Effector CD4-positive, alpha-beta T cell (primary cell): ENCODE data around the gene SLC12A8.

Source experiments
- DNase-seq: peaks from one replicate; pipeline ENCODE4 v3.0.0-alpha.2; 2020
- total RNA-seq: gene quantifications from one replicate; lab custom pipeline; 2026; lab: John Stamatoyannopoulos, UW

The SLC12A8 gene, protein sequence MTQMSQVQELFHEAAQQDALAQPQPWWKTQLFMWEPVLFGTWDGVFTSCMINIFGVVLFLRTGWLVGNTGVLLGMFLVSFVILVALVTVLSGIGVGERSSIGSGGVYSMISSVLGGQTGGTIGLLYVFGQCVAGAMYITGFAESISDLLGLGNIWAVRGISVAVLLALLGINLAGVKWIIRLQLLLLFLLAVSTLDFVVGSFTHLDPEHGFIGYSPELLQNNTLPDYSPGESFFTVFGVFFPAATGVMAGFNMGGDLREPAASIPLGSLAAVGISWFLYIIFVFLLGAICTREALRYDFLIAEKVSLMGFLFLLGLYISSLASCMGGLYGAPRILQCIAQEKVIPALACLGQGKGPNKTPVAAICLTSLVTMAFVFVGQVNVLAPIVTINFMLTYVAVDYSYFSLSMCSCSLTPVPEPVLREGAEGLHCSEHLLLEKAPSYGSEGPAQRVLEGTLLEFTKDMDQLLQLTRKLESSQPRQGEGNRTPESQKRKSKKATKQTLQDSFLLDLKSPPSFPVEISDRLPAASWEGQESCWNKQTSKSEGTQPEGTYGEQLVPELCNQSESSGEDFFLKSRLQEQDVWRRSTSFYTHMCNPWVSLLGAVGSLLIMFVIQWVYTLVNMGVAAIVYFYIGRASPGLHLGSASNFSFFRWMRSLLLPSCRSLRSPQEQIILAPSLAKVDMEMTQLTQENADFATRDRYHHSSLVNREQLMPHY
- 0.75 reads per million for total RNA-seq

DNA sequence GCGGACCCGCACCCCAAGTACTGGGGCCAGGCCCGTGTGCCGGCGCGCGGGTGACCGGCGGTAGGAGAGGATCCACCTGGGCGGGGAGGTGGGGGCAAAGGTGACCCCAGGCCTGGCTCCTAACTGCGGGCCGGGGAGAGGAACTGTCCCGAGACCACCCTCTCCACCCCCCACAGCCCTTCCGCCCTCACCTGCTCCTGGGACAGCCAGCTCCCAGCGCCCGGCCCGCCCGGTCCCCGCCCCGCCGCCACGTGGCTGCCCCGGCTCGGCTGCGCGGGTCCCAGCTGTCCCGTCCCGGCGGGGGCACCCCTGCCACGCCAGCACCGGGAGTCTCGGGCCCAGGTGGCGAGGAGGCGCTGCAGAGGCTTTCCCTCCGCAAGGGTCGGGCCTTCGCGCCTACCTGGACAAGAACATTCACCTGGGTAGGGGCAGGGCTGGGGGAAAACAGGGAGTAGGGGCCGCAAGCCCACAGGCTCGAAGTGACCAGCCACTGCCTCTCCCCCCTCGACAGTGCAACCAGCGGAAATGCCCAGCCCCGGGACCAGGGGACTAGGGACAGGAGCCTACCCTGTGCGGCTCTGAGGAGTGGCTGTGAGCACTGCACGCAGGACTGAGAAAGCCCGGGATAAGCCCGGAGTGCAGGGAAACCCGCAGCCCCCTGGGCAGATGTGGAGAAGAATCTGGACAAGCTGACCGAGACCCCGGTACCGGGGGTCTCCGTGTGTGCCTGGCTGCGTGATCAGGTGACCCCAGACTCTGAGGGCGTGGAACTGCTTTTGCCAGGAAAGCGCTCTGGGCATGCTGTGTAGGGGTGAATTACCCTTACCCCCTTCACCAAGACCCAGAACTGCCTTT lies at the start of gene SLC12A8:
Gene SLC12A8 (minus strand): TSS at position 240 of the 855 bp plus-strand sequence. CDS start 1,399 bp downstream, outside the sequence.
- DNase-seq, result no peak

GRCh38 chr3:125262161-125262560 lies 49.6 kb upstream of the SLC12A8 start:
- no peak for DNase-seq

DNA sequence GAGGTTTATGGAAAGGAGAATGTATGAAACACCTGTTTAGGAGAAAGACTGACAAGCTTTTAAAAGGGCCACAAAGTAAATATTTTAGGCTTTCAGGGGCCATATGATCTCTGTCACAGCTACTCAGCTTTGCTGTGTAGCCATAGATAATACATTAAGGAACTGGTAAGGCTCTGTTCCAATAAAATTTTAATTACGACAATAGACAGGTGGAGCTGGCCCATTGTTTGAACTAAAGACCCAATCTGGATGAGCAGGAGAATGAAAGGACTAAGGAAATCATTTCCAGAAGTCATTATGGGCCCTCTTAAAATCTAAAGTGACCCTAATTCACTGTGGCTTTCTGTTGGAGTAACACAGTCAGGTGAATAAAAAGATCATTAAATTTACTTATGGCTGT lies 48.5 kb upstream of the SLC12A8 start:
- DNase-seq, result no peak

DNA sequence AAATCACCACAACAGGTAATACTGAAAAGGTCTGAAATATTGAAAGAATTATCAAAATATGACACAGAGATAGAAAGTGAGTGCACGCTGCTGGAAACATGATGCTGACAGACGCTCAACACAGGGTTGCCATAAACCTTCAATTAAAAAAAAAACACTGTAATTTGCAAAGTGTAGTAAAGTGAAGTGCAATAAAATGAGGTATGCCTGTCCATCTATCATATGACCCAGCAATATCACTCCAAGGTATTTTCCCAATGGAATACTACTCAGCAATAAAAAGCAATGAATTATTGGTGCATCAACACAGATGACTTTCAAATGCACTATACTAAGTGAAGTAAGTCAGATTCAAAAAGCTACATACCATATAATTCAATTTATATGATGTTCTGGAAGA lies 47.6 kb upstream of the SLC12A8 start:
- DNase-seq, result no peak

- no peak for DNase-seq
These were observed 45.0 kb upstream of the SLC12A8 start for GRCh38 chr3:125257536-125257935.

DNA sequence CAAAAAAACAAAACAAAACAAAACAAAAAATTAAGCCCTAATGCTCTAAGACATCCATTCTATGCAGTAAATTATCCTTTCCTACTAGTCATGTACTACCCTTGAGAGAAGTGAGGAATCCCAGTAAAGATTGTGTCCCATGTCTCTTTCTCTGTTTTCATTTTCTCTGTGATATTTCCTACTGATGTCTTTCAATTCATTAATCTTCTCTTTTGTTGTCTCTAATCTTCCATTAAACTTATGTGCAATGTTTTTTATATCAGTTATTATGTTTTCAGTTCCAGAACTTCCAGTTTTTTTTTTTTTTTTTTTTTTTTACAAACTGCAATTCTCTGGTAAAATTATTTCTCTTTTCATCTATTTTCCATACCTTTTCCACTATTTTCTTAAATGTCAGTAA lies 44.1 kb upstream of the SLC12A8 start:
- no peak for DNase-seq

DNA sequence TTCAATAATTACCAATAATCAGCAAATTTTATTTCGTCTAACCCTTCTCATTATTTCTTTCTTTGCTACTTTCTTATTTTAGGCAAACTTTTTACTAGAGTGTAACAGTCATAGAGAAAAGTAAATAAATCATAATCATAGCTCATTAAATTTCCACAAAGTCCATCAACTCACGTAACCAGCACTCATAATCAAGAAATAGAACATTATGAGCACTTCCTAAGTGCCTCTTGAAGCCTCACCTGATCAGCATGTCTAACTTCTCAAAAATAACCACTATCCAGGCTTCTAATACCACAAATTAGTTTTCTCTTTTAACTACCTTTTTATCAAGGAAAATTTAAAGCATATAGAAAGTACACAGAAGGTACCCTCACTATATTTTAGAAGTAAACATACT lies 38.4 kb upstream of the SLC12A8 start:
- no peak for DNase-seq

- DNase-seq, result no peak
These were observed 33.7 kb upstream of the SLC12A8 start for GRCh38 chr3:125246237-125246636.

DNA sequence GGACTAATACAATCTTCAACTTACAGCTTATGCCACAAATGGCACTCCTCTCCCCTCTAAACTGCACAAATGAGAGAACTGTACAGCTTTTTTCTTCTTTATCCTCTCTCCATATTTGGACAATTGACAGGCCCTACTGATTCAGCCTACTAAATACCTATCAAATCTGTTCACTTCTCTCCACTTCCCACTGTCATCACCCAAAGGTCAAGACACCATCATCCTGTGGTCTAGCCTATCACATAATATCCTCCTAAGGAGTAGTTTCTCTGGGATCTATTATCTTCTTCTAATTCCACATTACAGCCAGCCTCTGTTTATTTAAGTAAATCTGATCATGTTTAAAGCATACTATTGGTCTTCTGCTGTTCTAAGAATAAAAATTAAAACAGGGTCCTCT lies 33.0 kb upstream of the SLC12A8 start:
- DNase-seq, result no peak

DNA sequence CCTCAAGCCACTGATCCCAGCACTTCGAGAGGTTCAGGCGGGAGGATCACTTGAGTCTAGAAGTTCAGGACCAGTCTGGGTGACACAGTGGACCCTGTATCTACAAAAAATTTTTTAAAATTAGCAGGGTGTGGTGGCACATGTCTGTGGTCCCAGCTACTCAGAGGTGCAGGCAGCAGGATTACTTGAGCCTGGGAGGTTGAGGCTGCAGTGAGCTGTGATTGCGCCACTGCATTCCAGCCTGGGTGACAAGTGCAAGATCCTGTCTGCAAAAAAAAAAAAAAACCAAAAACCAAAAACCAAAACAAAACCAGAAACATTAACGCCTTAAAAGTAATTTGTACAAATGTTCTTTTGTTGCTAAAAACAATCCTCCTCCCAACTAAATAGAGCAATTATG lies 27.9 kb upstream of the SLC12A8 start:
- DNase-seq, result no peak

DNA sequence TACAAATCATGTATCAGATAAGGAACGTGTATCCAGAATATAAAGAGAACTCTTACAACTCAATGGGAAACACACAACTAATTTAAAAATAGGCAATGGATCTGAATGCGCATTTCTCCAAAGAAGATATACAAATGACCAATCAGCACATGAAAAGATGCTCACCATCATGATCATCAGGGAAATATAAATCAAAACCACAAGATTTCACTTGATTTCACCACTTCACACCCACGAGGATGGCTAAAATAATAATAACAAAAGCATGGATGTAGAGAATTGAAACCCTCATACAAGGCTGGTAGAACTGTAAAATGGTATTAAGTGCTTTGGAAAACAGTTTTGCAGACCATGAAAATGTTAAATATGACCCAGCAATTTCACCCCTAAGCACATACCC lies 26.7 kb upstream of the SLC12A8 start:
- no peak for DNase-seq

GRCh38 chr3:125238759-125239158 lies 26.2 kb upstream of the SLC12A8 start:
- no peak for DNase-seq

GRCh38 chr3:125236331-125236903 lies 23.9 kb upstream of the SLC12A8 start:
- no peak for DNase-seq

DNA sequence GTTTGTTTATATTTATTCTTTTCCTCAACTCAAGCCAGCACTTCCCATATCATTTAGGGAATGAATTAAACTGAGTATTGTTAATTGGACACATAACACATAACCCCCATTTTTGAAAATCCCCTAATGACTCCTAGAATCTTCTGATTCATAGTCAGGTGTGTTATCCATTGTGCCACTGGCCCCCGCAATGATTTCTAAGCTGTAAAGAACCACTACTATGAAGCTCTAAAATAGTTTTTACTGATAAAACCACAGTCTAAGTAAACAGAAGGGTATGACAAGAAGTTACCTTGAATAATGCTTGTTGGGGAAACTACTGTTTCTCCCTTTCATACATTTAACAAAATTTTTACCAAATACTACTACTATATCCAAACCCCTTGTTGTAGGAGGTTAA lies 22.3 kb upstream of the SLC12A8 start:
- no peak for DNase-seq

DNA sequence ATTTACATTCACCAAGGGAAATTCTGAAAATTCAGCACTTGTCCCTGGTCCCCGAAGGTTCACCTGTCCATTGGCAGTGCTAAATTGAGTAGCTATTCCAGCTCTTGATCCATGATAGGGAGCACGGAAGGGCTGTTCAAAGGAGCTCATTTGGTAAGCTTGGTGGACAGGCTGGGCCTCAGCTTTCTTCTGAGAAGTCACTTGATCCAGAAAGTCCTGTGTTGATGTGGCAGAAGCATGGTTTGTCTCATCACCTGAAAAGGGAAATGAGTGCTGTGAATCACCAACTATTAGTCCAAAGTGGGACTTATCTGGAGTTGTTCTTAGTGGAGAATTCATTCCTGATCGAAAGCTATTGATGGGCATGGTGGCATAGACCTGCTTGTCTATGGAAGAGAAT lies 19.9 kb upstream of the SLC12A8 start:
- no peak for DNase-seq

- no peak for DNase-seq
These were observed 19.3 kb upstream of the SLC12A8 start for GRCh38 chr3:125231895-125232294.

DNA sequence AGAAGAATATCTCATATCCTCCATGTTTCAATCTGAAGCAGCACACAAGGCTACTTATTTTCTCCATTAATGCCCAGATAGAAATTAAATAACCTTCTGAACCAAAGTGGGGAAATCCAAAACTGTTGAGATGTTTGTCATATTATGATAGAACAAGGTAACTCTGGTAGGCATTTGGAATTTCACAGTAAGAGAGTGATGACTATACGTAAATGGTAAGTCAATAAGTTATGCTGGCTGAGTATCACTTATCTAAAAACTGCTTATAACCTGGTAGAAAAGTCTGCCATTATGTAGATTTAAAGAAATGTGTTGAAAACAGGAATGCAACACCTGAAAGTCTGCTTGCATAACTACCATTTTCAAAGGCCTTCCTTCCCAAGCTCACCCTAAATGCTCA lies 17.2 kb upstream of the SLC12A8 start:
- no peak for DNase-seq

DNA sequence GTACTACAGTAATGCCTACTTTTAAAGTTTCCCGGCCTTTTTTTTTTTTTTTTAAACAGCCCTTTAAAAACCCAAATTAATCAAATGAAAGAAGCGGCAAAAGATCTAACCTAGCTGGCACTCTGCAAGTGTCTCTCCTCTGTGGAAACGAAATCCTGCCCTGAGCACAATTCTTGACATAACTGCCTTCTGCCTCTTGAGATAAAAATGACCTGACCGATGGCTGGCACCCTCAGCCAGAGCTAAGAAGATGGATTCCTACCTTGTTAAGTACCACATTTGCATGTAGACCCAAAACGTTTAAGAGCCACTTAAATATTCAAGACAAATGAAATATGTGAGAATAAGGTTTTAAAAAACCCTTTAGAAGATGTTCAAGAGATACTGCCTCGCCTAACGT lies 16.6 kb upstream of the SLC12A8 start:
- DNase-seq, result no peak

- DNase-seq, result no peak
These were observed 9.3 kb upstream of the SLC12A8 start for GRCh38 chr3:125221831-125222230.

GRCh38 chr3:125220727-125221429 lies 8.3 kb upstream of the SLC12A8 start:
- no peak for DNase-seq

DNA sequence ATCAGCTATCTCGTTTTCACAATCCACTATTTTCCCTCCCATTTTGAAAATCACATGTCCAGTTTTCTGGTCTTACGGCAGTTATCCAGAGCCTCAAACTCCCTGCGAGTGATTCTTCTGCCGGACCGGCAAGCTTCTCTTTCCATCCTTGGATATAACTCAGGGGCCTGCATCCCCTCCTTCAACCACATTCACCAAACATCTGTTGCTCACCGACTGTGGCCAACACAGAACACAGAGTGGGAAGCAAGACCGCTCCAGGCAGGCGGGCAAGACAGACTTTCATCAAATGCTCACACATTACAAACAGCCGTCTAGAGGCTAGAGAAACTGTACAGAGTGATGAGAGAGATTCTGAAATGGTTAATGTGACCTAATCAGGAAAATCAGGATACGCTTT lies 7.6 kb upstream of the SLC12A8 start:
- no peak for DNase-seq

GRCh38 chr3:125219261-125219701 lies 6.7 kb upstream of the SLC12A8 start:
- DNase-seq, result no peak
